GM18507 (cell line): ENCODE data around the gene TFF2.

Experiments
- DNase-seq: peaks from one replicate; pipeline ENCODE4 v3.0.0; 2011; ENCODE audit warnings: low read depth; ENCODE audit not compliant: insufficient read length; ENCODE audit errors: extremely low spot score
- FAIRE-seq: peaks from 2 replicates; lab custom pipeline; 2011; peaks lifted over from hg19 to GRCh38; lab: Jason Lieb, UNC

Gene TFF2

GRCh38 chr21:42367367-42368165 lies 16.8 kb upstream of the TFF2 start:
- DNase-seq (no peak), FAIRE-seq (no peak)

GRCh38 chr21:42366292-42367010 lies 15.7 kb upstream of the TFF2 start, which contains the start of gene TFF1:
Gene TFF1, minus strand, starts transcription at chr21:42366535. Its CDS starts 40 bp downstream, at chr21:42366495.
- FAIRE-seq, result no peak

GRCh38 chr21:42365770-42366169 lies 15.0 kb upstream of the TFF2 start:
- DNase-seq (no peak), FAIRE-seq (no peak)

More at GRCh38 chr21:42366292-42367010, 15.7 kb upstream of the TFF2 start, which contains the start of gene TFF1:
- no peak for DNase-seq

- no peak for FAIRE-seq
- no peak for DNase-seq
These were observed 13.6 kb upstream of the TFF2 start for GRCh38 chr21:42364304-42364865.

GRCh38 chr21:42363312-42363711 lies 12.5 kb upstream of the TFF2 start:
- FAIRE-seq, result no peak
- DNase-seq, result no peak

- no peak for DNase-seq
- no peak for FAIRE-seq
These were observed 11.9 kb upstream of the TFF2 start for GRCh38 chr21:42362700-42363099.

GRCh38 chr21:42362198-42362597 lies 11.4 kb upstream of the TFF2 start:
- FAIRE-seq (no peak), DNase-seq (no peak)

GRCh38 chr21:42361286-42361685 lies 10.5 kb upstream of the TFF2 start:
- no peak for DNase-seq

GRCh38 chr21:42360317-42360716 lies 9.5 kb upstream of the TFF2 start:
- FAIRE-seq (no peak), DNase-seq (no peak)

More at GRCh38 chr21:42361286-42361685, 10.5 kb upstream of the TFF2 start:
- no peak for FAIRE-seq

GRCh38 chr21:42358937-42359336 lies 8.1 kb upstream of the TFF2 start:
- DNase-seq (no peak), FAIRE-seq (no peak)

GRCh38 chr21:42358261-42358660 lies 7.5 kb upstream of the TFF2 start:
- DNase-seq (no peak), FAIRE-seq (no peak)

- FAIRE-seq, result no peak
- no peak for DNase-seq
These were observed 6.5 kb upstream of the TFF2 start for GRCh38 chr21:42357307-42357706.

- no peak for FAIRE-seq
- DNase-seq, result no peak
These were observed 5.9 kb upstream of the TFF2 start for GRCh38 chr21:42356650-42357049.

- FAIRE-seq (no peak), DNase-seq (no peak)
These were observed 5.3 kb upstream of the TFF2 start for GRCh38 chr21:42356046-42356445.

GRCh38 chr21:42353623-42354022 lies 2.8 kb upstream of the TFF2 start:
- no peak for DNase-seq
- FAIRE-seq, result no peak

GRCh38 chr21:42352441-42353095 lies 1.8 kb upstream of the TFF2 start:
- FAIRE-seq, result no peak
- DNase-seq, result no peak

GRCh38 chr21:42351626-42352440 lies 1.0 kb upstream of the TFF2 start:
- DNase-seq (no peak), FAIRE-seq (no peak)

- FAIRE-seq (no peak), DNase-seq (no peak)
These were observed 380 bp downstream of the TFF2 start for GRCh38 chr21:42350318-42350910.
